Mesendoderm (in vitro differentiated cells): ENCODE data around the gene PPFIA4.

Experiments used
- DNase-seq: peaks from one replicate; pipeline ENCODE4 v3.0.0; 2013
- H2AK5ac ChIP-seq: 2 replicates; pipeline ENCODE4 v1.6.1; 2013; ENCODE audit warnings: low read length, inconsistent platforms
- H2BK120ac ChIP-seq: 2 replicates; pipeline ENCODE4 v1.6.1; 2013; ENCODE audit warnings: low read depth, mild to moderate bottlenecking, low read length, moderate library complexity, mixed read lengths
- H2BK15ac ChIP-seq: replicated peaks from 2 replicates; pipeline ENCODE4 v1.6.1; 2013; ENCODE audit warnings: low read depth, mild to moderate bottlenecking, moderate library complexity
- H2BK5ac ChIP-seq: 2 replicates; pipeline ENCODE4 v1.6.1; 2013; ENCODE audit warnings: low read length, inconsistent platforms
- H3K18ac ChIP-seq: 2 replicates; pipeline ENCODE4 v1.6.1; 2013; ENCODE audit warnings: mild to moderate bottlenecking, low read length, mixed read lengths
- H3K23ac ChIP-seq: one replicate; pipeline ENCODE4 v1.6.1; 2013; ENCODE audit warnings: low read length
- H3K27ac ChIP-seq: 2 replicates; pipeline ENCODE4 v1.5.1; 2013; ENCODE audit warnings: low read depth, mild to moderate bottlenecking, inconsistent platforms, low read length, moderate library complexity
- H3K27me3 ChIP-seq: 2 replicates; pipeline ENCODE4 v1.6.1; 2013; ENCODE audit warnings: low read length, control low read depth, mild to moderate bottlenecking, inconsistent platforms; ENCODE audit not compliant: insufficient read depth, poor library complexity
- H3K36me3 ChIP-seq: 2 replicates; pipeline ENCODE4 v1.6.1; 2013; ENCODE audit warnings: low read length, inconsistent platforms; ENCODE audit not compliant: control insufficient read depth, insufficient read depth
- H3K4ac ChIP-seq: one replicate; pipeline ENCODE4 v1.6.1; 2013; ENCODE audit warnings: low read depth, mild to moderate bottlenecking, low read length, moderate library complexity
- H3K4me1 ChIP-seq: 2 replicates; pipeline ENCODE4 v1.6.1; 2013; ENCODE audit warnings: low read depth, low read length, inconsistent platforms; ENCODE audit not compliant: control insufficient read depth
- H3K4me2 ChIP-seq: 2 replicates; pipeline ENCODE4 v1.6.1; 2013; ENCODE audit warnings: low read length
- H3K4me3 ChIP-seq: 2 replicates; pipeline ENCODE4 v1.5.1; 2013; ENCODE audit warnings: mild to moderate bottlenecking, low read length
- H3K56ac ChIP-seq: one replicate; pipeline ENCODE4 v1.6.1; 2013; ENCODE audit warnings: low read length
- H3K79me1 ChIP-seq: 2 replicates; pipeline ENCODE4 v1.6.1; 2013; ENCODE audit warnings: low read length, inconsistent platforms
- H3K79me2 ChIP-seq: 2 replicates; pipeline ENCODE4 v1.6.1; 2013; ENCODE audit warnings: mild to moderate bottlenecking, low read length; ENCODE audit not compliant: control insufficient read depth, insufficient read depth
- H3K9ac ChIP-seq: 2 replicates; pipeline ENCODE4 v1.6.1; 2013; ENCODE audit warnings: low read length, inconsistent platforms
- H4K5ac ChIP-seq: one replicate; pipeline ENCODE4 v1.6.1; 2013; ENCODE audit warnings: low read length
- H4K8ac ChIP-seq: one replicate; pipeline ENCODE4 v1.6.1; 2013; ENCODE audit warnings: low read depth, mild to moderate bottlenecking, control low read depth, low read length, moderate library complexity
- WGBS: extraction: QIAGEN DNeasy Blood & Tissue Kit; methylation state at CpG from one replicate; pipeline ENCODE4 v1.1.7; 2013; ENCODE audit warnings: low lambda C conversion rate, missing lambda C conversion rate; ENCODE audit not compliant: insufficient coverage; ENCODE audit errors: extremely low coverage; 5-methylcytosine and 5-hydroxymethylcytosine counted together

PPFIA4 gene

DNA sequence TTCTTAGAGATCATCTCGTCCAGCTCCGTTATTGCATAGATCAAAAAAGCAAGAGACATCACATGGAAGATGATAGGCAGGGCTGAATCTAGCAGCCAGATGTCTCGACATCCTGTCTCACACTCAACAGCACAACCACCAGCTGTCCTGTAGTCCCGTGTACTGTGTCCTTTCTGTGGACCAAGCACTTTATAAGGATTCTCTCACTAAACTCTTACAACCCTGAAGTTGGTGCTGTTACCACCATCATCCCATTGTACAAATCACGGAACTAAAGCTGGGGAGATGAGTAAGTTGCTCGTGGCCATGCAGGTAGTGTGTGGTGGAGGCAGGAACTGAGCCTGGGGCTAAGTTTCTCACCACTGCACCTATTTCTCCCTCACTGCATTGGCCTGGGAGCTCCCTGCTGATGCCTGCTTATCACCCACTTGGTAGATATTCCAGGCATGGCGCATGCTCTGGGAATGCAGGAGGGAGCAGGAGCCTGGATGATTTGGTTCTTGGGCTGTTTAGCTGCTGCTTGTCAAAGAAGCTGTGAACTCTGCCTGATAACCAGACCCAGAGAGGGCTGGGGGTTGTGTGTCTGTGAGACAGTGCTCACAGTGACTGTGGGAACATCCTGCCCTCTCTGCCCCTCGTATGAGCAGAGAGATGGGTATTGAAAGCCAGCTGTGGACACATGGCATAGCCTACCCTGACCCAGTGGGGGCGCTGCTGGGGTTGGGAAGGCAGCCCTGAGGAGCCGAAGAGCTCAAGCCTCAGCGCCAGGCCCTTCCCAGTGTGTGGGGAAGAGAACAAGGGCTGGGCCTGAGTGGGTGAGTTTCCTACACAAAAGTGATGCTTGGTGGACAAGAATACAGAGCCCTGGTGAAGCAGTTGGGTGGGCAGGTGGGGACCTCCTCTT, 13.6 kb downstream of the PPFIA4 start:
- no peak overlapping the region for H4K8ac ChIP-seq
- peak overlapping the region; percentile 2 for H3K27ac ChIP-seq
- H3K4me3 ChIP-seq, result no peak overlapping the region
- H3K4me2 ChIP-seq, result no peak overlapping the region
- no peaks in the 10 kb centered on the region for H3K79me2 ChIP-seq
- DNase-seq, result peak; percentile 93
- H2BK15ac ChIP-seq, result no peak overlapping the region
- no peak overlapping the region for H2AK5ac ChIP-seq
- H3K79me1 ChIP-seq, result no peaks in the 10 kb centered on the region
- H3K23ac ChIP-seq, result no peak overlapping the region
- no peaks in the 10 kb centered on the region for H3K27me3 ChIP-seq
- H2BK5ac ChIP-seq, result no peak overlapping the region
- H3K56ac ChIP-seq, result no peak overlapping the region
- H4K5ac ChIP-seq, result no peak overlapping the region
- WGBS, result no CpG with 5 or more reads among the region's 11 CpGs
- no peak overlapping the region for H3K4ac ChIP-seq
- peaks cover 6% of the 10 kb centered on the region for H3K4me1 ChIP-seq
- no peak overlapping the region for H3K9ac ChIP-seq
- no peak overlapping the region for H2BK120ac ChIP-seq
- no peak overlapping the region for H3K18ac ChIP-seq
- no peaks in the 10 kb centered on the region for H3K36me3 ChIP-seq

DNA sequence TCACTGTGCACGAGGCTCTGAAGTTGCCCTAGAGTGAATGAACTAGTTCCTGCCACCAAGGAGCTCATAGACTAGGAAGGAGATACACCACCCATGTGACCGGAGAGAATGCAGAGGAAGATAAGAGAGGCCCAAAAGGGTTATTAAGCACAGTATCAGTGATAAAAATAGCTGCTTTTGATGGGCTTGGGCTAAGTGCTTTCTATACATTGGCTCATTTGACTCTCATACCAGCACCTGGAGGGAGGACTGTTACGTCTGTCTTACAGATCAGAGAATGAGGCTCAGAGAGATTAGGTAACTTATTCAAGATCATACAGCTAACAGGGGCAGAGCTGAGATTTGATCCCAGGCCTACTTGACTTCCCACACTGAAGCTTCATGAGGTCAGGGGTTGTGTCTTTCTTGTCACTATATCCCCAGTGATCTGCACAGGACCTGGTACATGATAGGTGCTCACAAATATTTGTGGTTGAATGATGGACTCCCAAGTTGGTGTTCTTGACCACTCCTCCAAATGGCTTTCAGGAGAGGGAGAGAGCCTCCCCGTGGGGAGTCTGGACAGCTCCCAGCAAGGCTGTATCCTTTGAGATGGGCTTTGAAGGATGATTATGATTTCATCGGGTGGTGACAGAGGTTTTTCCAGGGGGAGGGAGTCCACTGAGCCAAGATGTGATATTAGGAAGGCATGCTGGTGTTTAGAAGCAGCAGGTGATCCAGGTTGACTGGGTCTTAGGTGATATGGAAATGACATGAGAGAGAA, 14.4 kb downstream of the PPFIA4 start:
- Histone ChIP-seq H3K27ac (peak overlapping the region; percentile 2), H3K79me2 (no peaks in the 10 kb centered on the region), H3K4me2 (no peak overlapping the region), H3K79me1 (no peaks in the 10 kb centered on the region), H2BK15ac (no peak overlapping the region), H4K5ac (no peak overlapping the region), H3K36me3 (no peaks in the 10 kb centered on the region), H3K18ac (no peak overlapping the region), H2BK120ac (no peak overlapping the region), H3K56ac (no peak overlapping the region), H3K9ac (no peak overlapping the region), H3K4me1 (peaks cover 6% of the 10 kb centered on the region), H2AK5ac (no peak overlapping the region), H3K4ac (no peak overlapping the region), H3K27me3 (no peaks in the 10 kb centered on the region), H3K4me3 (no peak overlapping the region), H4K8ac (no peak overlapping the region), H2BK5ac (peak overlapping the region; percentile 10), H3K23ac (no peak overlapping the region)
- peak; percentile 77 for DNase-seq
- WGBS, result no CpG with 5 or more reads among the region's 5 CpGs

DNA sequence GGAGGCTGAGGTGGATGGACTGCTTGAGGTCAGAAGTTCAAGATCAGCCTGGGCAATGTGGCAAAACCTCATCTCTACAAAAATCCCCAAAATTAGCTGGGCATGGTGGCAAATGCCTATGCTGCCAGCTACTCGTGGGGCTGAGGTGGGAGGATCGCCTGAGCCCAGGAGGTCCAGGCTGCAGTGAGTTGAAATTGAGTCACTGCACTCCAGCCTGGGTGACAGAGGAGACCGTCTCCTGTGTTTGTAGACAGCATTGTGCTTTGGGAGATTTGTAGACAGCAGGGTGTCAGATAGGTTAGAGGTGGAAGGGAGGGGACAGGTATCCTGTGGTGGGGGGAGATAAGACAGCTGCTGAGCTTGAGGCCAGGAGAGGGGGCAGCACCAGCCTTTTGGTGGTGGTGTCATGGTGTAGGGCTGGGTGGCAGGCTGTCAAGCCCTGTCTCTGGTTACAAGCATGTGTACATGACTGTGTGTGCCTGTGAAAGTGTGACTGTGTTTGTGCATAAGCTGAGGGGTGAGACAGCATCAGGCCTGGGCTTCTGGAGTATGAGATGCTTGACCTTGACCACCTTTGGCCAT, 15.2 kb downstream of the PPFIA4 start:
- no peak overlapping the region for H3K18ac ChIP-seq
- no peak overlapping the region for H4K8ac ChIP-seq
- DNase-seq, result peak; percentile 74
- no peak overlapping the region for H2AK5ac ChIP-seq
- H3K4me1 ChIP-seq, result peaks cover 6% of the 10 kb centered on the region
- no peaks in the 10 kb centered on the region for H3K79me1 ChIP-seq
- H3K4me3 ChIP-seq, result no peak overlapping the region
- no peak overlapping the region for H2BK5ac ChIP-seq
- H4K5ac ChIP-seq, result no peak overlapping the region
- H2BK15ac ChIP-seq, result no peak overlapping the region
- H3K56ac ChIP-seq, result no peak overlapping the region
- H3K79me2 ChIP-seq, result no peaks in the 10 kb centered on the region
- no peaks in the 10 kb centered on the region for H3K27me3 ChIP-seq
- no peak overlapping the region for H3K4me2 ChIP-seq
- no peak overlapping the region for H3K9ac ChIP-seq
- H3K27ac ChIP-seq, result no peak overlapping the region
- H2BK120ac ChIP-seq, result no peak overlapping the region
- H3K23ac ChIP-seq, result no peak overlapping the region
- no peak overlapping the region for H3K4ac ChIP-seq
- no CpG with 5 or more reads among the region's 3 CpGs for WGBS
- H3K36me3 ChIP-seq, result no peaks in the 10 kb centered on the region

DNA sequence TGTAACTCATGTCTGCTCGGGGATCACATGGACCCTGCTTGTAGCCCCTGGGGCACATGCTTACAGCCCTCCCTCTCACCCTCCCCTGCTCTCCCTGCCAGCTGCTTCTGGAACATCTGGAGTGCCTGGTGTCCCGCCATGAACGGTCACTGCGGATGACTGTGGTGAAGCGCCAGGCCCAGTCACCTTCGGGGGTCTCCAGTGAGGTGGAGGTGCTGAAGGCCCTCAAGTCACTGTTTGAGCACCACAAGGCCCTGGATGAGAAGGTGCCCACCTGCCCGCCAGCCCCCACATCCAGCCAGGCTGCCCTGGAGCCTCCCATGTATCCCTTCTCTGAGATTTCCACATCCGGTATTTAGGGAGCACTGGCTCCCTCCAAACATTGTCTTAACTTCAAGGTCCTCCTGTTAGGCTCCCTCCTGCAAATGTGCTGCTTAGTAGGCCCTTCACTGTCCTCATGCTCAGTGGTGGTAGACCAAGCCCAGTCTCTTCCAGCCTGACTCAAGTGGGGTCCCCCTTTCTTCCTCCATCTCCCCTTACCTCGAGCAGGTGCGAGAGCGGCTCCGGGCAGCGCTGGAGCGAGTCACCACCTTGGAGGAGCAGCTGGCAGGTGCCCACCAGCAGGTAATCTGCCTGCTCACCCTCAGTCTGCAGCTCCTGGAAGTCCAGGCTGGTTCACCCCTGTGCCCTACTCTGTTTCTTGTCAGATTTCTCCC, 17.7 kb downstream of the PPFIA4 start:
- no peaks in the 10 kb centered on the region for H3K36me3 ChIP-seq
- no peak overlapping the region for H3K27ac ChIP-seq
- H2BK5ac ChIP-seq, result no peak overlapping the region
- H3K56ac ChIP-seq, result no peak overlapping the region
- peaks cover 6% of the 10 kb centered on the region for H3K4me1 ChIP-seq
- no peak overlapping the region for H2BK15ac ChIP-seq
- no peak overlapping the region for H3K4me2 ChIP-seq
- H3K4ac ChIP-seq, result no peak overlapping the region
- H2BK120ac ChIP-seq, result no peak overlapping the region
- H3K23ac ChIP-seq, result no peak overlapping the region
- H4K5ac ChIP-seq, result no peak overlapping the region
- H3K18ac ChIP-seq, result no peak overlapping the region
- no peak overlapping the region for H4K8ac ChIP-seq
- H3K79me1 ChIP-seq, result no peaks in the 10 kb centered on the region
- DNase-seq, result no peak
- H3K9ac ChIP-seq, result no peak overlapping the region
- no peaks in the 10 kb centered on the region for H3K27me3 ChIP-seq
- H3K4me3 ChIP-seq, result no peak overlapping the region
- H2AK5ac ChIP-seq, result no peak overlapping the region
- WGBS, result no CpG with 5 or more reads among the region's 14 CpGs
- no peaks in the 10 kb centered on the region for H3K79me2 ChIP-seq

DNA sequence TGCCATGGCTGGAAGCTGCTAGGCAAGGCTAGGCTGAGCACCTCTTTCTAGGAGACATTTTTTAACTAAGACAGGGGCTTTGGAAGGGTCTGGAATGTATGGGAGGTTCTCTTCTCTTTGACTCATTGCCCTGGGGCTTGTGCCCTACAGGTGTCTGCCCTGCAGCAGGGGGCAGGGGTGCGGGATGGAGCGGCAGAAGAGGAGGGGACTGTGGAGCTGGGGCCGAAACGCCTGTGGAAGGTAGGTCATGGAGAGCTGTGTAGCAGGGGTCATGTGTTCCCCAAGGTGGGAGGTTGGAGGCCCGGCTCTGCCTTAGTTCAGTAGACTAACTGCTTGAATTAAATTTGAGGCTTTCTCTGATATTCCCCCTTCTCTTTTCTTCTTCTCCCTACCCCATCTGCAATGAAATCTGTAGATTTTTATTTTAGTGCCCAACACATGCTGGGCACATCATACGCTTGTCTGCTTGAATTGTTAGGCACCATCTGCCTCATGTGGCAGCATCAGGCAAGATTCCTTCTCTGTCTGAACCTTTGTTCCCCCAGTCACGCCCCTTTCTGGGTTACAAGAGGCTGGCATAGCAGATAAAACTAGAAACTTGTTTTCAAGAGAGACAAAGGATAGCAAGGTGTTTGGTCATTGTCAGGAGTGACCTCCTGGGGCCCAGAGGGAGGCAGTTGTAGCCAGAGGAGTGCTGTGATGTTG, 18.4 kb downstream of the PPFIA4 start:
- H2BK15ac ChIP-seq, result no peak overlapping the region
- H3K36me3 ChIP-seq, result no peaks in the 10 kb centered on the region
- no peak overlapping the region for H2BK120ac ChIP-seq
- H3K18ac ChIP-seq, result no peak overlapping the region
- H3K56ac ChIP-seq, result no peak overlapping the region
- no peaks in the 10 kb centered on the region for H3K79me2 ChIP-seq
- H3K27me3 ChIP-seq, result no peaks in the 10 kb centered on the region
- H2AK5ac ChIP-seq, result no peak overlapping the region
- H4K8ac ChIP-seq, result no peak overlapping the region
- no peak overlapping the region for H3K4me3 ChIP-seq
- no peak overlapping the region for H3K4ac ChIP-seq
- no peak overlapping the region for H4K5ac ChIP-seq
- DNase-seq, result peak; percentile 22
- H3K27ac ChIP-seq, result no peak overlapping the region
- no peak overlapping the region for H3K9ac ChIP-seq
- no peaks in the 10 kb centered on the region for H3K79me1 ChIP-seq
- peaks cover 6% of the 10 kb centered on the region for H3K4me1 ChIP-seq
- H2BK5ac ChIP-seq, result no peak overlapping the region
- H3K23ac ChIP-seq, result no peak overlapping the region
- no CpG with 5 or more reads among the region's 7 CpGs for WGBS
- H3K4me2 ChIP-seq, result no peak overlapping the region
